NCI-H2107 treated with DMSO at 0.1 percent for 48 hours (cell line): ENCODE measurements around the gene GPR34.
"Not testable (repeated sequence)": the region's sequence is repeated elsewhere in the genome, so short reads cannot be mapped to it uniquely, and the experiment has no call there.

Experiments used
- DNase-seq: peaks from one replicate; lab custom pipeline; 2025; ENCODE audit not compliant: unreplicated experiment; lab: John Stamatoyannopoulos, UW

The GPR34 gene

GRCh38 chrX:41688835-41689234, at the start of gene GPR34:
GPR34 (plus strand) TSS chrX:41688973; CDS start chrX:41695634, 6,661 bp downstream.
- no peak for DNase-seq

GRCh38 chrX:41646201-41646600, 42.6 kb upstream of the GPR34 start:
- not testable (repeated sequence) for DNase-seq

GRCh38 chrX:41653125-41653524, 35.6 kb upstream of the GPR34 start:
- no peak for DNase-seq

DNA sequence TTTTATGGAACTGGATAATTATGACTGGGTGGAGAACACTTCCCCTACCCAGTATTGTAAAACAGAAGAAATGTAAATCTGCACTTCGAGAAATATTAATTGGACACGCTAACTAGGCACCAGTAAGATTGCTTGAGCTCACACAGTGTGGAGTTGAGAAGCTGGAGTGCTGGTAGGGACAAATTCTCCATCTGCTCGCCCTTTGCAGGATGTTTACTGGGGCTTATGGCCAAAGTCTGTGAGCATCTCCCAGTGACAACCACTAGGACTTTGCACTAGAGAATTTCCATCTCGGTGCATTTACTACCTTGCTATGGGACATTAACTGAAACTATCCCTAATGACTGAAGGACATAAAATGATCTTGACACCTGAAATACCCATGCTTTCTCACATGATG, 33.7 kb upstream of the GPR34 start:
- no peak for DNase-seq

GRCh38 chrX:41655631-41656030, 33.1 kb upstream of the GPR34 start:
- DNase-seq, result no peak

DNA sequence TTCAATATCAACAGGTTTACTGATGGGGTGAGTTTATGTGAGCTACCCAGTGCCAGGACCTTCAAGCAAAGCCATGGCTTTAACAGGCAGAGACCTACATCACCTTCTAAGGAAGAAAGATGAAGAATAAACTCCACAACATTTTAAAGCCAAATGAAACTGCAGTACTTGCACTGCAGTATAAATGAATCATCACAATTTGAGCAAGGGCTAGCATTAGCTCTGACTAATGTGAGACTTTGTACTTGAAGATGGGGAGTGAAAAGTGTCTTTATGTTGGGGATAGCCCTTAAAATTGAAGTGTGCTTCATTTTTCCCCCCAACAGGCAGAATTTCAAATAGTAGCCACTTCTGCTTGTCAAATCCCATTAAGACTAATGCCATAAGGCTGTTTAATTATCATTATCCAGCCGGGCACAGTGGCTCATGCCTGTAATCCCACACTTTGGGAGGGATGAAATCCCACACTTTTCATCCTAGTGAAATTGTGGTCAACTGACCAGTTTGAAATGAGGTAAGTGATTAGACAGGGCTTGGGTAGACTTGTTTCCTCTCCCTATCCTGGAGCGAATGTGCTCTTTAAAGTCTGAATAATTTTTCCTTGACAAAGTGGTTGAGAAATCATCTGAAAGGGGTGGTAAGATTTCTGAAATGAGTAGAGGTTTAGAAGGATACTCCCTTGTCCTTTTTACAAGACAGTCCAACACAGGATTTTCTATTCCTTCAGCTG, 27.2 kb upstream of the GPR34 start:
- no peak for DNase-seq

DNA sequence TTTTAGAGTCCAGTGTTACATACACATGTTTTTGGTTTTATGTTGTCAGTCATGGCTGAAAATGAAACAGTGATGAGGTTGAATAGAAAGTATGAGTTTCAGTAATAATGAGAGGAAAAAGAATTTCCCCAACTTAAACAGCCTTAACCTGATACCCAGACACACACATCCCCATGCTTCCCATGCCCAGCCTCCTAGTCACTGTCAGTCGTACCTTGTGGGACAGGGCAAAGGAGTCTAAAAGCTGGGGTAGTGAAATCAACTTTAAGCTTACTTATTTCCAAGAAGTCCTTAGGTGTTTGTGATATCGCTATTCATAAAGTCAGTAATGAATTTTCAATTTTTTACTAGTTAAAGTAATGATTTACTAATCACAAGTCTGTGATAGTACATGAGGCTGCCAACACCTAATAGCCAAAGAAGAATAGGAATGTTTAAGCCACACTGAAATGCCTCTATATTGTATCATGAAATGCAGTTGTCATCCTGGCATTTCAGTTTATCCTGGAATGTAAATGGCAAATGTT, 24.3 kb upstream of the GPR34 start:
- no peak for DNase-seq

- DNase-seq, result no peak
Measured at GRCh38 chrX:41664908-41665307, 23.9 kb upstream of the GPR34 start.

- no peak for DNase-seq
Measured at GRCh38 chrX:41665686-41666085, 23.1 kb upstream of the GPR34 start.

DNA sequence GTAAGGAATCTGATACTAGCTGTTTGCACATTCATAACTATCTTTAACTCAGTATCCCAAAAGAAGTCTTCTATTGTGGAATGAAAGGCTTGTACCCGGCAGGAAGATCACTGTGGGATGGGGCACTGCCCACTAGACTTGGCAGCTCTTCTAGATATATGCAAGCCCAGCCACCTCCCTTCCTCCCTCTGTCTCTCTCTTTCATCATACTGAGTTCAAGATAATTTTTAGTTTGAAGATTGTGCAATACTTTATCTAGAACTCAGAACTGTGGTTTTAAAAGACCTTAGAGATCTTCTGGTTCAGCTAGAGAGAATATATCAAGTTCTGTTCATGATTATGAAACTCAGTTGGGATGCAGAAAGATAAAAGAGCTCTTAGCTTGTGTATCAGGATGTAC, 22.5 kb upstream of the GPR34 start:
- no peak for DNase-seq

- DNase-seq, result no peak
Measured at GRCh38 chrX:41667631-41668030, 21.1 kb upstream of the GPR34 start.

DNA sequence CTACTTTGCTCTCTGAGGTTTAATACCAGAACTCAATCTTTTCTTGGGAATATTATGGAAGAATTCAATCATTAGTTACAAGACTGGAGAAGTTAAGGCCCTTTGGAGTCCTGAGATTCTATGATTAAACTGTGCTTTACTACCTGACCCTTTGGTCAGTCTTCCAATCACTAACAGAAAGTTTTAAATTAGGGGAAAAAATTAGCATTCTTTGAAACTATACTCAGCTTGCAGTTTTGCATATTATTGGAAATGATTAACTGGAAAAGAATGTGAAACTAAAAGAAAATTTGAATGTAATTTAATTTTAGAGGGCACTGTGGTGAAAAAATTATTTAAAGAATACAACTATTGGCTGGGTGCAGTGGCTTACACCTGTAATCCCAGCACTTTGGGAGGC, 18.7 kb upstream of the GPR34 start:
- no peak for DNase-seq

- no peak for DNase-seq
Measured at GRCh38 chrX:41671082-41671481, 17.7 kb upstream of the GPR34 start.

- DNase-seq, result no peak
Measured at GRCh38 chrX:41672643-41673042, 16.1 kb upstream of the GPR34 start.

- DNase-seq, result not testable (repeated sequence)
Measured at GRCh38 chrX:41676361-41676760, 12.4 kb upstream of the GPR34 start.

- DNase-seq, result no peak
Measured at GRCh38 chrX:41677183-41678060, 11.4 kb upstream of the GPR34 start.

DNA sequence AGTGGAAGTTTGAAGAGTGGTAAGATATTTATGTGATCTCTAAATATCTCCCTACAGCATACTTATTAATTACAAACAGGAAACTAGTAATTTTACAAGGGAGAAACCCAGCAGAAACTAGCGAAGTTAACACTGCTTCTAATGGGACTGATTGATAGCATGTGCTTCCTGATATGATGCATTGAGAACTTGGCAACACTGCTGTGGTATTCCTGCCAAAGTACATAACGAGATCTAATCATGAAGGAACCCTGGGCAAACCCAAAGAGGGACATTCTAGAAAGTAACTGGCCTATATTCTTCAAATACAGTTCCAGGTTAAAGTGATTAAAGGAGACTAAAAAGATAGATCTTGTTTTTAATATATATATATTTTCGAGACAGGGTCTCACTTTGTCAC, 4.6 kb upstream of the GPR34 start:
- no peak for DNase-seq

GRCh38 chrX:41684940-41685339, 3.8 kb upstream of the GPR34 start:
- DNase-seq, result no peak

DNA sequence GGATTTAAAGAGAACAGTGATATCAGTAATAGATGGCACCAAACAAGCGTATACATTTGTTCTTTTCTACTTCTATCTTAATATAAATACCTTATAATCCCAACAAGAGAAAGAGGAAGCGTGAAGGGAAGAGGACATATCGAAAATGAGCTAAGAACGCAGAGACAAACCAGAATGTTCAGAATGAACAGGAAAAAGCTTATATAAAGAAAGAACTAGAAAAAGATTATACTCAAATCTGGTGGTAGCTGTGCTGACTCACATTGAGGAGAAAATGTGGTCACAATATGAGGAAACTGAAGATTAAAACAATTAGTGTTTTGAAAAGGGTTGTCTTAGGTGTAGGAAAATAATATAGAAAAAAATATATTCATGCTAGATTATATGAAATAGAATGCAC, 2.0 kb upstream of the GPR34 start:
- DNase-seq, result no peak

GRCh38 chrX:41688156-41688555, 617 bp upstream of the GPR34 start:
- DNase-seq, result no peak

- DNase-seq, result no peak
Measured at GRCh38 chrX:41689711-41690110, 938 bp downstream of the GPR34 start.

DNA sequence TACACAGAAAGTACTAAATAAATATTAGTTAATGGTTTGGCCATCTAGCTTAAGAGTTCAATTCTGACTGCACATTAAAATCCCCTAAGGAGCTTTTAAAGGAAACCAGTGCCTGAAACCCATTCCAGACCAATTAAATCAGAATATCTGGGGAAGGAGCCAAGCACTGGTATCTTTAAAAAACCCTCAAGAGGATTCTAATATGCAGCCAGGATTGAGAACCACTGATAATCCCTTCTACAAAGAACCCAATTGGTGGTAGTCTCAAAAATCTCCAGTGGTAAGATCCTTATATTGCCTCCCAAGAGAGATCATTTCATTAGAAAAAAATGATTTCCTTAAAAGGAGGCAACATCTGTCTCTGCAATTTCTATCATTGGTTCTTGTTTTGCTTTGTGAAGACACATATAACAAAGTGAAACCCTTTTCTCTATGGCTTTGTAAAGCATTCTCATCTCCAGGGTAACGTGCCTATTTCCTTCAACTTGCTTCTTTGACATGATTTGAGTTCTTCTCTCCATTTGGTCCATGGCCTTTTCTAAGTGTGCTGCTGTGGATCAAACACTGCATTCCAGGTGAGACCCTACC, 3.5 kb downstream of the GPR34 start:
- no peak for DNase-seq
